CD14-positive monocyte (primary cell): ENCODE data around the gene CRIM1. TPM values are rescaled to one million over a fixed set of nuclear protein-coding genes. Genes with fewer than 3 reads are reported as not detected.

Experiments used
- DNase-seq, 3 donors: peaks; one replicate each; pipeline ENCODE4 v3.0.0-alpha.2; 2011 to 2022
- H2AFZ ChIP-seq: 2 replicates; pipeline ENCODE4 v1.6.0; 2012; ENCODE audit warnings: mild to moderate bottlenecking, low read depth, low read length, inconsistent platforms; ENCODE audit not compliant: insufficient read depth, poor library complexity, severe bottlenecking
- H3K27ac ChIP-seq, 2 donors: 1 replicate in 1 of 2; 2 replicates in 1 of 2; pipeline ENCODE4 v1.5.1; 2012 to 2013; ENCODE audit warnings: low read length in 2 of 2, control low read depth in 1 of 2, inconsistent platforms in 1 of 2, low read depth in 1 of 2, mild to moderate bottlenecking in 1 of 2
- H3K27me3 ChIP-seq, 2 donors: one replicate each; pipeline versions ENCODE4 v1.6.0 to v1.6.1; 2011 to 2013; ENCODE audit warnings: low read length in 2 of 2; ENCODE audit not compliant: control insufficient read depth in 2 of 2, insufficient read depth in 2 of 2
- H3K36me3 ChIP-seq, 2 donors: replicated peaks in 1 of 2; 1 replicate in 1 of 2; 2 replicates in 1 of 2; pipeline versions ENCODE4 v1.5.1 to v1.6.1; 2012 to 2013; ENCODE audit warnings: low read length in 2 of 2, control low read depth in 1 of 2, inconsistent platforms in 1 of 2, mild to moderate bottlenecking in 1 of 2; ENCODE audit not compliant: insufficient read depth in 2 of 2, control insufficient read depth in 1 of 2
- H3K4me1 ChIP-seq, 2 donors: 1 replicate in 1 of 2; 2 replicates in 1 of 2; pipeline versions ENCODE4 v1.5.1 to v1.6.1; 2012 to 2013; ENCODE audit warnings: low read length in 2 of 2, control low read depth in 1 of 2, inconsistent platforms in 1 of 2, mild to moderate bottlenecking in 1 of 2, moderate library complexity in 1 of 2; ENCODE audit not compliant: insufficient read depth in 2 of 2, control insufficient read depth in 1 of 2
- H3K4me2 ChIP-seq: replicated peaks from 2 replicates; pipeline ENCODE3; 2012; ENCODE audit warnings: low read length, moderate library complexity, mild to moderate bottlenecking; ENCODE audit not compliant: poor library complexity, severe bottlenecking; ENCODE audit errors: extremely low read depth
- H3K4me3 ChIP-seq, 3 experiments: fragments of 200-600 bp in 1 of 3; sonication (generic) in 1 of 3; replicated peaks in 1 of 3; 1 replicate in 2 of 3; 2 replicates in 1 of 3; pipeline ENCODE4 v1.5.1; 2011 to 2013; ENCODE audit warnings: low read length in 3 of 3, mild to moderate bottlenecking in 3 of 3, control low read depth in 2 of 3, low read depth in 2 of 3, inconsistent platforms in 1 of 3, moderate library complexity in 1 of 3
- H3K79me2 ChIP-seq: 2 replicates; pipeline ENCODE4 v1.6.0; 2012; ENCODE audit warnings: mild to moderate bottlenecking, control low read depth, inconsistent platforms, low read length, moderate library complexity; ENCODE audit not compliant: insufficient read depth
- H3K9ac ChIP-seq: 2 replicates; pipeline ENCODE4 v1.6.0; 2017; ENCODE audit warnings: low read length, mild to moderate bottlenecking; ENCODE audit not compliant: insufficient read depth, poor library complexity, severe bottlenecking
- H3K9me3 ChIP-seq, 2 donors: replicated peaks in 1 of 2; 1 replicate in 1 of 2; 2 replicates in 1 of 2; pipeline versions ENCODE4 v1.5.1 to v1.6.1; 2012 to 2013; ENCODE audit warnings: low read length in 2 of 2, control low read depth in 1 of 2; ENCODE audit not compliant: control insufficient read depth in 1 of 2, insufficient read depth in 1 of 2
- H4K20me1 ChIP-seq: 2 replicates; pipeline ENCODE4 v1.6.0; 2012; ENCODE audit warnings: mild to moderate bottlenecking, low read length, control low read depth, moderate library complexity; ENCODE audit not compliant: insufficient read depth
- H3K27ac Mint-ChIP-seq, 7 donors: one replicate each; pipeline ENCODE4 v1.8.0; 2020; ENCODE audit warnings: mild to moderate bottlenecking in 7 of 7, mixed read lengths in 7 of 7, moderate library complexity in 6 of 7, inconsistent platforms in 2 of 7
- H3K27me3 Mint-ChIP-seq, 3 donors: one replicate each; pipeline ENCODE4 v1.8.0; 2021 to 2022; ENCODE audit warnings: low read depth in 3 of 3, mild to moderate bottlenecking in 3 of 3, mixed read lengths in 3 of 3, moderate library complexity in 3 of 3, inconsistent platforms in 1 of 3
- H3K36me3 Mint-ChIP-seq, 2 donors: one replicate each; pipeline ENCODE4 v1.8.0; 2020; ENCODE audit warnings: mixed read lengths in 2 of 2, inconsistent platforms in 1 of 2, mild to moderate bottlenecking in 1 of 2
- H3K4me1 Mint-ChIP-seq: one replicate; pipeline ENCODE4 v1.8.0; 2020; ENCODE audit warnings: mild to moderate bottlenecking, mixed read lengths
- H3K4me3 Mint-ChIP-seq, 2 donors: one replicate each; pipeline ENCODE4 v1.8.0; 2020; ENCODE audit warnings: mild to moderate bottlenecking in 2 of 2, mixed read lengths in 2 of 2, moderate library complexity in 1 of 2
- H3K9me3 Mint-ChIP-seq, 7 donors: one replicate each; pipeline ENCODE4 v1.8.0; 2020 to 2022; ENCODE audit warnings: mixed read lengths in 7 of 7, mild to moderate bottlenecking in 6 of 7, moderate library complexity in 6 of 7, inconsistent platforms in 2 of 7
- WGBS: methylation state at CpG from one replicate; pipeline ENCODE4 v1.1.5; 2013; ENCODE audit warnings: missing lambda C conversion rate; ENCODE audit not compliant: insufficient coverage; 5-methylcytosine and 5-hydroxymethylcytosine counted together
- intact Hi-C, 2 donors: fragments of 100-400 bp; cut with micrococcal nuclease; formaldehyde crosslinking; loops; one replicate each; pipeline versions ENCODE4 v1.15.0 to v1.15.1; 2023
- polyA plus RNA-seq, 3 donors: library from polyadenylated mRNA; depleted of rRNA in 1 of 3; unstranded in 2 of 3; stranded (reverse) in 1 of 3; fragments of 300-500 nt in 2 of 3; fragments of >200 nt in 1 of 3; fragmentation: Illumina TruSeq in 2 of 3; gene quantifications; 1 replicate in 2 of 3; 2 replicates in 1 of 3; pipeline ENCODE4 v1.2.3, GENCODE V29; 2012 to 2021
- TF ChIP-seq, protein P1 (sequence below): fragments of 200-600 bp; IDR thresholded peaks from one replicate; pipeline ENCODE4 v1.8.0; 2022; ENCODE audit warnings: antibody characterized with exemption, mild to moderate bottlenecking

CRIM1 gene
- polyA plus RNA-seq, 3 donors, result 0.08 to 0.27 TPM; not detected in 1

GRCh38 chr2:36357847-36358659 lies 2.5 kb downstream of the CRIM1 start:
- no peaks in the 10 kb centered on the region for H3K79me2 ChIP-seq
- peaks cover 45 to 62% (median 47%) of the 10 kb centered on the region in 3 donors for H3K27me3 Mint-ChIP-seq

GRCh38 chr2:36359067-36359466 lies 3.5 kb downstream of the CRIM1 start:
- Mint-ChIP-seq H3K36me3 (peaks cover 8 to 13% of the 10 kb centered on the region in 2 donors), H3K4me1 (peaks cover 27% of the 10 kb centered on the region), H3K27me3 (peaks cover 45 to 56% (median 45%) of the 10 kb centered on the region in 3 donors), H3K4me3 (peak overlapping the region in 1 of 2 donors; percentile 96), H3K27ac (no peak overlapping the region), H3K9me3 (peaks cover 0 to 14% (median 10%) of the 10 kb centered on the region in 7 donors)
- H3K36me3 ChIP-seq, result no peaks in the 10 kb centered on the region
- H3K9me3 ChIP-seq, result peaks cover 0 to 9% of the 10 kb centered on the region in 2 donors
- H2AFZ ChIP-seq, result no peak overlapping the region
- H3K4me1 ChIP-seq, result peaks cover 24 to 25% of the 10 kb centered on the region in 2 donors
- no peak overlapping the region for H3K4me3 ChIP-seq
- H3K4me2 ChIP-seq, result no peak overlapping the region
- no peaks in the 10 kb centered on the region for H4K20me1 ChIP-seq
- no peak overlapping the region for H3K9ac ChIP-seq
- TF ChIP-seq, protein P1, sequence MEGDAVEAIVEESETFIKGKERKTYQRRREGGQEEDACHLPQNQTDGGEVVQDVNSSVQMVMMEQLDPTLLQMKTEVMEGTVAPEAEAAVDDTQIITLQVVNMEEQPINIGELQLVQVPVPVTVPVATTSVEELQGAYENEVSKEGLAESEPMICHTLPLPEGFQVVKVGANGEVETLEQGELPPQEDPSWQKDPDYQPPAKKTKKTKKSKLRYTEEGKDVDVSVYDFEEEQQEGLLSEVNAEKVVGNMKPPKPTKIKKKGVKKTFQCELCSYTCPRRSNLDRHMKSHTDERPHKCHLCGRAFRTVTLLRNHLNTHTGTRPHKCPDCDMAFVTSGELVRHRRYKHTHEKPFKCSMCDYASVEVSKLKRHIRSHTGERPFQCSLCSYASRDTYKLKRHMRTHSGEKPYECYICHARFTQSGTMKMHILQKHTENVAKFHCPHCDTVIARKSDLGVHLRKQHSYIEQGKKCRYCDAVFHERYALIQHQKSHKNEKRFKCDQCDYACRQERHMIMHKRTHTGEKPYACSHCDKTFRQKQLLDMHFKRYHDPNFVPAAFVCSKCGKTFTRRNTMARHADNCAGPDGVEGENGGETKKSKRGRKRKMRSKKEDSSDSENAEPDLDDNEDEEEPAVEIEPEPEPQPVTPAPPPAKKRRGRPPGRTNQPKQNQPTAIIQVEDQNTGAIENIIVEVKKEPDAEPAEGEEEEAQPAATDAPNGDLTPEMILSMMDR, result peak; percentile 41
- 100% methylated on average over 1 of the region's 5 CpGs for WGBS
- H3K27me3 ChIP-seq, result peaks cover 47 to 49% of the 10 kb centered on the region in 2 donors
- no peak overlapping the region for H3K27ac ChIP-seq
- DNase-seq, result no peak
- no peaks in the 10 kb centered on the region for H3K79me2 ChIP-seq
- intact Hi-C loops, result loop anchor here (10.0 kb wide), 2 partner anchors 306 to 426 kb away; no protein-coding TSS in a partner anchor

More at GRCh38 chr2:36357847-36358659, 2.5 kb downstream of the CRIM1 start:
- TF ChIP-seq, protein P1, result no peak
- intact Hi-C loops, result loop anchor here (10.0 kb wide), 2 partner anchors 307 to 427 kb away; no protein-coding TSS in a partner anchor
- peaks cover 8 to 13% of the 10 kb centered on the region in 2 donors for H3K36me3 Mint-ChIP-seq
- H3K27ac Mint-ChIP-seq, result no peak overlapping the region
- Histone ChIP-seq H2AFZ (no peak overlapping the region), H4K20me1 (no peaks in the 10 kb centered on the region), H3K4me1 (peaks cover 33 to 34% of the 10 kb centered on the region in 2 donors), H3K4me3 (peak overlapping the region in 1 of 3 experiments; percentile 71), H3K4me2 (peak overlapping the region; percentile 79), H3K27me3 (peaks cover 47 to 51% of the 10 kb centered on the region in 2 donors), H3K27ac (no peak overlapping the region), H3K36me3 (no peaks in the 10 kb centered on the region), H3K9me3 (peaks cover 0 to 9% of the 10 kb centered on the region in 2 donors), H3K9ac (no peak overlapping the region)
- H3K9me3 Mint-ChIP-seq, result peaks cover 0 to 14% (median 10%) of the 10 kb centered on the region in 7 donors
- DNase-seq, result no peak
- H3K4me1 Mint-ChIP-seq, result peaks cover 36% of the 10 kb centered on the region
- 18% methylated on average over 5 of the region's 9 CpGs for WGBS
- H3K4me3 Mint-ChIP-seq, result peak overlapping the region; percentile 79 to 96
